IMR-90 (cell line): ENCODE measurements around the gene LSM14A. TPM values are rescaled to one million over a fixed set of nuclear protein-coding genes. Genes with fewer than 3 reads are reported as not detected.
"Not testable (repeated sequence)": the region's sequence is repeated elsewhere in the genome, so short reads cannot be mapped to it uniquely, and the experiment has no call there.

Experiments
- ATAC-seq: fragments of 200-7000 bp; cut with Tn5 transposase; 2 replicates; pipeline ENCODE4 v1.9.1; 2020; ENCODE audit warnings: low read depth, mild to moderate bottlenecking, moderate library complexity
- BruUV-seq: library from RNA; stranded (reverse); fragments of 400-500 nt; replicated peaks from 2 replicates; lab custom pipeline; 2021; lab: Mats Ljungman, UMichigan
- CTCF ChIA-PET: fragments of 300-600 bp; formaldehyde crosslinking; extraction: SDS; loops from one replicate; lab custom pipeline; 2021; ENCODE audit warnings: antibody characterized with exemption; lab: Yijun Ruan, JAX
- POLR2A ChIA-PET: fragments of 300-600 bp; sonication (Branson Sonifier 250); formaldehyde crosslinking; loops from one replicate; lab custom pipeline; 2022; ENCODE audit warnings: antibody characterized with exemption; ENCODE audit not compliant: unreplicated experiment; lab: Charles Lee
- DNase-seq: peaks from one replicate; pipeline ENCODE4 v3.0.0; 2013
- H2AFZ ChIP-seq: replicated peaks from 2 replicates; pipeline ENCODE3; 2013; ENCODE audit warnings: low read length, mild to moderate bottlenecking; ENCODE audit not compliant: poor library complexity
- H2AK5ac ChIP-seq: 2 replicates; pipeline ENCODE4 v1.6.1; 2013; ENCODE audit warnings: low read depth, low read length, inconsistent platforms
- H2AK9ac ChIP-seq: replicated peaks from 2 replicates; pipeline ENCODE3; 2013; ENCODE audit warnings: mild to moderate bottlenecking, low read depth, low read length, moderate library complexity; ENCODE audit not compliant: poor library complexity
- H2BK120ac ChIP-seq: 2 replicates; pipeline ENCODE4 v1.6.1; 2013; ENCODE audit warnings: low read depth, low read length, inconsistent platforms
- H2BK15ac ChIP-seq: 3 replicates; pipeline ENCODE4 v1.6.1; 2013; ENCODE audit warnings: low read depth, low read length, inconsistent platforms
- H2BK20ac ChIP-seq: 2 replicates; pipeline ENCODE4 v1.6.1; 2013; ENCODE audit warnings: low read depth, mild to moderate bottlenecking, inconsistent platforms, low read length, moderate library complexity
- H2BK5ac ChIP-seq: 2 replicates; pipeline ENCODE4 v1.6.1; 2013; ENCODE audit warnings: mild to moderate bottlenecking, low read depth, low read length, inconsistent platforms; ENCODE audit not compliant: poor library complexity, severe bottlenecking
- H3K14ac ChIP-seq: replicated peaks from 2 replicates; pipeline ENCODE4 v1.6.1; 2013; ENCODE audit warnings: low read depth, low read length, inconsistent platforms
- H3K18ac ChIP-seq: 2 replicates; pipeline ENCODE4 v1.6.1; 2013; ENCODE audit warnings: low read depth, low read length, control low read depth
- H3K23ac ChIP-seq: 2 replicates; pipeline ENCODE4 v1.6.1; 2013; ENCODE audit warnings: low read depth, low read length, inconsistent platforms
- H3K27ac ChIP-seq: 2 replicates; pipeline ENCODE4 v1.5.1; 2013; ENCODE audit warnings: mild to moderate bottlenecking, control low read depth, low read length; ENCODE audit not compliant: insufficient read depth
- H3K27me3 ChIP-seq: 2 replicates; pipeline ENCODE4 v1.6.1; 2013; ENCODE audit warnings: low read length; ENCODE audit not compliant: control insufficient read depth, insufficient read depth
- H3K36me3 ChIP-seq: 2 replicates; pipeline ENCODE4 v1.6.1; 2013; ENCODE audit warnings: low read length, mixed read lengths; ENCODE audit not compliant: control insufficient read depth, insufficient read depth
- H3K4ac ChIP-seq: 2 replicates; pipeline ENCODE4 v1.6.1; 2013; ENCODE audit warnings: low read depth, low read length, inconsistent platforms
- H3K4me1 ChIP-seq: 2 replicates; pipeline ENCODE4 v1.6.1; 2013; ENCODE audit warnings: low read length, mixed read lengths; ENCODE audit not compliant: control insufficient read depth, insufficient read depth
- H3K4me2 ChIP-seq: 2 replicates; pipeline ENCODE4 v1.6.1; 2013; ENCODE audit warnings: low read depth, mild to moderate bottlenecking, control low read depth, low read length, moderate library complexity
- H3K4me3 ChIP-seq: 2 replicates; pipeline ENCODE4 v1.5.1; 2013; ENCODE audit warnings: low read depth, mild to moderate bottlenecking, control low read depth, low read length, moderate library complexity; ENCODE audit not compliant: insufficient read depth
- H3K56ac ChIP-seq: 2 replicates; pipeline ENCODE4 v1.6.1; 2013; ENCODE audit warnings: low read length, inconsistent platforms; ENCODE audit not compliant: insufficient read depth; ENCODE audit errors: extremely low read depth
- H3K79me1 ChIP-seq, 2 experiments: 2 replicates each; pipeline ENCODE4 v1.6.1; 2013; ENCODE audit warnings: low read length in 2 of 2, inconsistent platforms in 1 of 2, low read depth in 1 of 2
- H3K9ac ChIP-seq: 2 replicates; pipeline ENCODE4 v1.6.1; 2013; ENCODE audit warnings: low read depth, low read length, control low read depth
- H3K9me1 ChIP-seq: 2 replicates; pipeline ENCODE4 v1.6.1; 2013; ENCODE audit warnings: low read length, inconsistent platforms; ENCODE audit not compliant: insufficient read depth
- H3K9me3 ChIP-seq: 2 replicates; pipeline ENCODE4 v1.6.1; 2013; ENCODE audit warnings: low read length; ENCODE audit not compliant: control insufficient read depth, insufficient read depth
- H4K20me1 ChIP-seq: 2 replicates; pipeline ENCODE4 v1.6.1; 2013; ENCODE audit warnings: low read length, inconsistent platforms; ENCODE audit not compliant: insufficient read depth
- H4K5ac ChIP-seq: 2 replicates; pipeline ENCODE4 v1.6.1; 2013; ENCODE audit warnings: mild to moderate bottlenecking, low read depth, low read length, control low read depth
- H4K8ac ChIP-seq, 2 experiments: 2 replicates each; pipeline ENCODE4 v1.6.1; 2013; ENCODE audit warnings: low read depth in 2 of 2, low read length in 2 of 2, control low read depth in 1 of 2, inconsistent platforms in 1 of 2
- H4K91ac ChIP-seq: 2 replicates; pipeline ENCODE4 v1.6.1; 2013; ENCODE audit warnings: low read depth, low read length, inconsistent platforms; ENCODE audit not compliant: insufficient read depth
- CEBPB ChIP-seq: IDR thresholded peaks from 2 replicates; pipeline ENCODE4 v1.6.1; 2012; ENCODE audit warnings: low read depth, low read length, improper control_type of control experiment
- FOS ChIP-seq: fragments of 150-350 bp; IDR thresholded peaks from 2 replicates; pipeline ENCODE4 v1.6.1; 2016; ENCODE audit warnings: low read depth, low read length
- WGBS, 2 experiments: methylation state at CpG; one replicate each; pipeline versions ENCODE4 v1.1.5 to v1.1.7; 2013; ENCODE audit warnings: missing lambda C conversion rate in 2 of 2; ENCODE audit not compliant: insufficient read length in 1 of 2; ENCODE audit errors: extremely low coverage in 2 of 2; 5-methylcytosine and 5-hydroxymethylcytosine counted together
- dilution Hi-C: fragments of 300-500 bp; cut with HindIII; formaldehyde crosslinking; loops from one replicate; pipeline ENCODE4 v1.14.3; 2018; ENCODE audit warnings: low sequenced_read_pairs; ENCODE audit not compliant: unreplicated experiment
- in situ Hi-C: fragments of 300-500 bp; cut with MboI; formaldehyde crosslinking; loops from 3 replicates; pipeline ENCODE4 v1.14.3; 2019; ENCODE audit warnings: low sequenced_read_pairs, inconsistent platforms, mixed read lengths
- intact Hi-C: fragments of 100-400 bp; cut with micrococcal nuclease; formaldehyde crosslinking; loops from 2 replicates; pipeline ENCODE4 v1.10.0; 2022
- polyA plus RNA-seq, 3 experiments: library from polyadenylated mRNA; depleted of rRNA; stranded (reverse); fragments of >200 nt; gene quantifications; 2 replicates each; pipeline ENCODE4 v1.2.3, GENCODE V29; 2012; ENCODE audit warnings: low replicate concordance in 1 of 3
- total RNA-seq: library from RNA; depleted of rRNA; stranded (reverse); fragments of >200 nt; gene quantifications from 2 replicates; pipeline ENCODE4 v1.2.3, GENCODE V29; 2012

LSM14A gene
- total and polyA plus RNA-seq, 2 of the 4 experiments (the other 2 are of a cell fraction), result 44.3 to 54.8 TPM

GRCh38 chr19:34243138-34243875 is 71.0 kb downstream of the LSM14A start:
- intact Hi-C loops, H4K20me1 ChIP-seq, H3K4me2 ChIP-seq, H3K56ac ChIP-seq, H3K18ac ChIP-seq, H3K23ac ChIP-seq, H4K5ac ChIP-seq, H3K9me3 ChIP-seq, BruUV-seq, H4K91ac ChIP-seq, H3K27ac ChIP-seq, H3K4me1 ChIP-seq, H4K8ac ChIP-seq, H3K9ac ChIP-seq, H3K4me3 ChIP-seq, H3K36me3 ChIP-seq, in situ Hi-C loops, H2BK5ac ChIP-seq, POLR2A ChIA-PET, dilution Hi-C loops, H3K27me3 ChIP-seq: not testable (repeated sequence)
- H2BK15ac ChIP-seq, result peak overlapping the region; percentile 70; the same call in 1 of the 3 replicates
- H2BK120ac ChIP-seq, result 0 out of 2 replicates have a peak overlapping the region, but pooled peaks have one; percentile 27
- DNase-seq, result peak; percentile 72
- WGBS, 2 experiments, result 100% methylated on average over 1 of the region's 10 CpGs; no CpG with 5 or more reads in 1 of the 2 experiments
- H2AK9ac ChIP-seq, result peak overlapping the region; percentile 76
- TF ChIP-seq CEBPB (0 out of 2 replicates have a peak, but pooled peaks have one; percentile 23), FOS (peak; percentile 37; the same call in 1 of the 2 replicates)
- H2AFZ ChIP-seq, result peak overlapping the region; percentile 1
- peak overlapping the region; percentile 61; the same call in 1 of the 2 replicates for H3K4ac ChIP-seq
- peak; percentile 71; the same call in 1 of the 2 replicates for ATAC-seq
- H2BK20ac ChIP-seq, result 0 out of 2 replicates have a peak overlapping the region, but pooled peaks have one; percentile 20
- H3K14ac ChIP-seq, result peak overlapping the region; percentile 21
- H3K9me1 ChIP-seq, result peaks cover 18% of the 10 kb centered on the region
- CTCF ChIA-PET, result interaction anchor here (0.6 to 0.7 kb wide), 2 partner anchors 91 to 1391 kb away, joined by 3 read pairs; no protein-coding TSS in a partner anchor
- peak overlapping the region; percentile 70; the same call in 1 of the 2 replicates for H2AK5ac ChIP-seq
- H3K79me1 ChIP-seq, result peaks cover 0 to 11% of the 10 kb centered on the region in 2 experiments; a peak in 1 of 4 replicates
